ENCODE data around the gene DCXR.

DNA sequence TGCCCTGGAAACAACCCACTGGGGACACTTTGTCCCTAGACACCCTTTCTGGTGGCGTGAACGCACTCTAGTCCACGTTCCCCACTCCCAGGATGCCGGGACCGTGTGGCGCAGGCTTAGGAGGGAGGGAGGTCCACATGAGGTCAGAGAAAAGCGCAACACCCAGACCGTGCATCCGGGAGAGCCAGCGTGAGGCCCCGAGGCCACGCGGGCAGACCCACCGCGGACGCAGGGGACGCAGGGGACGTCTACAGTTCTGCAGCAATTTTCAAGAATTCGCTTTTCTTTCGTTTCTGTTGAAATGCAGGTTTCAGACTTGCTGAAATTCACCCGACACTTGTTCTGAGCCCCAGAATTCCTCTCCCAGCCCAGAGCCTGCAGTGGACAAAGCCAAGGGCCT, 9.4 kb upstream of the DCXR start:
- no peak for TF ChIP-seq EZH2 (IDR thresholded peaks at IDR 0.05; ENCODE audit: low read length, unreplicated experiment)
- TF ChIP-seq, protein P1, sequence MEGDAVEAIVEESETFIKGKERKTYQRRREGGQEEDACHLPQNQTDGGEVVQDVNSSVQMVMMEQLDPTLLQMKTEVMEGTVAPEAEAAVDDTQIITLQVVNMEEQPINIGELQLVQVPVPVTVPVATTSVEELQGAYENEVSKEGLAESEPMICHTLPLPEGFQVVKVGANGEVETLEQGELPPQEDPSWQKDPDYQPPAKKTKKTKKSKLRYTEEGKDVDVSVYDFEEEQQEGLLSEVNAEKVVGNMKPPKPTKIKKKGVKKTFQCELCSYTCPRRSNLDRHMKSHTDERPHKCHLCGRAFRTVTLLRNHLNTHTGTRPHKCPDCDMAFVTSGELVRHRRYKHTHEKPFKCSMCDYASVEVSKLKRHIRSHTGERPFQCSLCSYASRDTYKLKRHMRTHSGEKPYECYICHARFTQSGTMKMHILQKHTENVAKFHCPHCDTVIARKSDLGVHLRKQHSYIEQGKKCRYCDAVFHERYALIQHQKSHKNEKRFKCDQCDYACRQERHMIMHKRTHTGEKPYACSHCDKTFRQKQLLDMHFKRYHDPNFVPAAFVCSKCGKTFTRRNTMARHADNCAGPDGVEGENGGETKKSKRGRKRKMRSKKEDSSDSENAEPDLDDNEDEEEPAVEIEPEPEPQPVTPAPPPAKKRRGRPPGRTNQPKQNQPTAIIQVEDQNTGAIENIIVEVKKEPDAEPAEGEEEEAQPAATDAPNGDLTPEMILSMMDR (conservative IDR thresholded peaks at IDR 0.05; ENCODE audit: low read depth, low read length): no peak

Measured in PC-3 (cell line).